Measurements from ENCODE around the gene FLRT1.

- TF ChIP-seq CTCF (IDR thresholded peaks at IDR 0.05; ENCODE audit: insufficient read depth, low read length, poor library complexity, severe bottlenecking) (no peak), EZH2phosphoT487 (conservative IDR thresholded peaks at IDR 0.05; ENCODE audit: low read length) (no peak)
These were observed 22.4 kb upstream of the FLRT1 start for GRCh38 chr11:64013141-64013896.

All from SU-DHL-6 (cell line).